HG02642 (cell line): Measurements from ENCODE around the gene SEMA3F.
"Not testable (repeated sequence)": the region's sequence is repeated elsewhere in the genome, so short reads cannot be mapped to it uniquely, and the experiment has no call there.

Experiments
- ATAC-seq: cut with Tn5 transposase; IDR thresholded peaks from one replicate; pipeline ENCODE4 v1.9.1; 2021; ENCODE audit warnings: mild to moderate bottlenecking; ENCODE audit not compliant: unreplicated experiment, poor library complexity

The SEMA3F gene

DNA sequence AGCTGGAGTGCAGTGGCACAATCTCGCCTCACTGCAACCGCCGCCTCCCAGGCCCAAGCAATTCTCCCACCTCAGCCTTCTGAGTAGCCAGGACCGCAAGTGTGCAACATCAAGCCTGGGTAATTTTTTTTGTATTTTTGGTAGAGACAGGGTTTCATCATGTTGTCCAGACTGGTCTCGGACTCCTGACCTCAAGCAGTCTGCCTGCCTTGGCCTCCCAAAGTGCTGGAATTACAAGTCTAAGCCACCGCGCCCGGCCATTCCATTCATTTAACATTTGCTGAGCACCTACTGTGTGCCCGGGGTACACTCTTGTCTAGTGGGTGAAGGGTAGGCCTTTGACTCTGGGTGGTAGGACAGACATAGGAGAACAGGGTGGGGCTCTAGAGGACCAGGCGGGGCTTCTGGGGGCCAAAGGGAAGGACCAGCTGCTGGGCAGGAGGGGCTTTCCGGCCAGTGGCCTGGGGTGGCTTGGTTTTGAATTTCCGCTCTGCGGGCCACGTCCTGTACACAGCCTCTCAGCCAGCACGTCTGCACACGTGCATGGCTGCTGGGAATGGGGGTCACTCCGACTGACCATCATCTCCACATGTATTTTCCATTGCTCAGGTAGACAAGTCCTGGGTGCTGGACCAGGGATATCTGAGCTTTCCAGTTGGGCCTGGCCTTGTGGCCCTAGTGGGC lies 52.4 kb downstream of the SEMA3F start:
- ATAC-seq: no peak

- no peak for ATAC-seq
These were observed 53.7 kb downstream of the SEMA3F start for GRCh38 chr3:50208677-50209344.

- ATAC-seq: no peak
These were observed 55.0 kb downstream of the SEMA3F start for GRCh38 chr3:50210176-50210509.

- ATAC-seq: no peak
These were observed 55.6 kb downstream of the SEMA3F start for GRCh38 chr3:50210510-50211367.

DNA sequence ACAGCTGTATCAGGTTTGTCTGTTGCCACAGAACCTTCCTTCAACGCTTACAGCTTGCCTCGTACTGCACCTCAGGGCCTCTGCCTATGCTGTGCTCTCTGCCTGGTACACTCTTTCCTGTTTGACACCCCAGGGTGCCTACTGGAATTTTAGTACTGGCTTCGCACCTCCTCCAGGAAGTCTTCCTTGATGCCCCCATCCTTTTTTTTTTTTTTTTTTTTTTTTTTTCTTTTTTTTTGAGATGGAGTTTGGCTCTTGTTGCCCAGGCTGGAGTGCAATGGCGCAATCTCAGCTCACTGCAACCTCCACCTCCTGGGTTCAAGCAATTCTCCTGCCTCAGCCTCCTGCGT lies 56.2 kb downstream of the SEMA3F start:
- ATAC-seq: not testable (repeated sequence)

DNA sequence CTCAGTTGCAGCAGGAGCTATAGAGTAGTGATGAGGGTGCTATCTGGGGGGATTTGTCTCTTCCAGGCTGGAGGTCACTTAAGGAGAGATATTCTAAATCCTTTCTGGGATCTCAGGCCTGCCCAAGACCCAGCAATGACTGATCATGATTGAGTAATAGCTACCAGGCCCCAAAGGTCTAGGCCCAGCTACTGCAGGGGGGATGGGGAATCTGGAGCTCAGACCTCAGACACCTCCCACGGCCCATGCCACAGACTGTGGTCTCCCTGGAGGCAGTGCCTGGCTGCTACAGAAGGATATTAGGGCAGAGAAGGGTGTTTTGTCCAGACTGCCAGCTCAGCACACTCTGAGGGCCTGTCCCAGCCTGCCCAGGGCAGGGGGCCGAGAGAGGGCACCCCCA lies 56.8 kb downstream of the SEMA3F start:
- ATAC-seq: no peak

- ATAC-seq: no peak
These were observed 57.4 kb downstream of the SEMA3F start for GRCh38 chr3:50212502-50212901.

GRCh38 chr3:50212971-50213370 lies 57.8 kb downstream of the SEMA3F start:
- ATAC-seq: no peak

DNA sequence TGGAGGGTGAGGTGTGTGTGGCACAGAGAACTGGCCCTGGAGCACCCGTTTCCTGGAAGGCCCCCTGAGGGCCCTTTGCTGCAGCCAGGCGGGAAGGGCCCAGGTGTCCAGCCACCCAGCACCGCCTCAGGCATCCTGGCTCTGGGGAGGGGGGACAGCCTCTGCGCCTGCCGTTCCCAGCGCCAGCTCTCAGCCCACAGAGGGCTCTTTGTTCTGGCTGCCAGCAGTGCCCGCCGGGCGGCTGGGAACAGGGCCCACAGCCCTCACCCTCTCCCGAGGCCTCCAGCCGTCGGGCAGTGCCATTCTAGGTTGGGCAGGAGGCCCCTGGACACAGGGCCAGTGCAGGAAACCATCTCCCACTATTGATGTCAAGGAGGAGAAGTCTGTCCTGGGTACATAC lies 58.2 kb downstream of the SEMA3F start:
- no peak for ATAC-seq

- ATAC-seq: no peak
These were observed 59.7 kb downstream of the SEMA3F start for GRCh38 chr3:50214824-50215223.

DNA sequence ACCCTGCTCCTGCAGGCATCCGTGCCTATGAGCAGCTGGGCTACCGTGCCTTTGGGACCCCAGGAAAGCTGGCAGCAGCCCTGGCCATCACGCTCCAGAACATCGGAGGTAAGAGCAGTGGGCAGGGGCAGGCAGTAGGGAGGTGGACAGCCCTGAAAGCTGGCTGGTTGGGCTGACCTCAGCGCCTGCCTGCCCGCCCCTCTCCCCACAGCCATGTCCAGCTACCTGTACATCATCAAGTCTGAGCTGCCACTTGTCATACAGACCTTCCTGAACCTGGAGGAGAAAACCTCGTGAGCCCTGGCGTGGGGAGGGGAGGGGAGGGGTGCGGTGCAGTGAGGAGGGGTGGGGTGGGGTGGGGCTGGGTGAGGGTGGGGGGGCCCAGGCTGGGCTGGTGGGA lies 60.4 kb downstream of the SEMA3F start:
- ATAC-seq: no peak

- no peak for ATAC-seq
These were observed 62.6 kb downstream of the SEMA3F start for GRCh38 chr3:50217681-50218080.

DNA sequence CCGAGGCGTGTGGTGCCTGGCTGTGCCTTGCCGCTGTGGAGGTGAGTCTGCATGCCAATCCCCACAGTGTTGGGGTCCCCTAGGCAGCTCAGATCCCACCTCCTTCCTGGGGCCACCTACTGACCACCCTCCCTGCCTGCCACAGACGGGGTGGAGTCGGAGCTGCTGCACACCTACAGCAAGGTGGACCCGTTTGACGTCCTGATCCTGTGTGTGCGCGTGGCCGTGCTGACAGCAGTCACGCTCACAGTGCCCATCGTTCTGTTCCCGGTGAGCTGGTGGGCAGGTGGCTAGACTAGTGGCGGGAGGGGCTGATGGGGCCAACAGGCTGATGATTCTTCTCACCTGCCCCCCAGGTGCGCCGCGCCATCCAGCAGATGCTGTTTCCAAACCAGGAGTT lies 63.3 kb downstream of the SEMA3F start:
- no peak for ATAC-seq

DNA sequence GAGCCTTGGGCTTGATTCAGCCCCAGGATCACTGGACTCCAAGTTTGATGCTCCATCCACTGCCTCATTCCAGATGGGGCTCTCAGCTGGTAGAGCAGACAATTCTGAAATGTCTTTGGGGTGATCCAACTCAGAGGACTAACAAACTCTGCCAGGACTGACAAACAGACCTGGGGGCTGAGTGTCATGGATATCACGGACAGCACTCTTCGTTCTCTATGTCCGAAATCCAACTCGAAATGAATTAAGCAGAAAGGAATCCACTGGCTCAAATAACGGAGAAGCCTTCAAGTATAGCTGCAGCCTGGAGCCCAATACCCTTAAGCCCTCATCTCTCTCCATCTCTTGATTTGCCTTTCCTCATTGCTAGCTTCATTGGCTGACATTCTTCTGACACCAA lies 64.2 kb downstream of the SEMA3F start:
- ATAC-seq: no peak

- ATAC-seq: no peak
These were observed 65.0 kb downstream of the SEMA3F start for GRCh38 chr3:50220109-50220508.

DNA sequence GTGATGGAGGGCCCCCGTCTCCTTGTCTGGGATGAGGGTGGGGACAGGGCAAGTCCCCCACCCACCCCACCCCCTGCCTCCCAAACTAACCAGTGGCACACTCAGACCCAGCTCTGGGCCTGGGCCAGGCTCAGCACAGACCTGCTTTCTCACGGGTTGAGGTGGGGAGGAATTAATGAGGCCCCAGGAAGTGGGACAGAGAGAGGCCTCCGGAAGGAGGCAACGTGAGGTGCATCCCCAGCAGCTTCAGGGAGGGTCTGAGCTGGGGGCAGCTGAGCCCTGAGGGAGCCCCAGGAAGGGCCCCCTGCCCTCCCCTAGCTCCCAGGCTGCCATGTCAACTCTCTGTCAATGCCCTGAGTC lies 65.9 kb downstream of the SEMA3F start:
- no peak for ATAC-seq

DNA sequence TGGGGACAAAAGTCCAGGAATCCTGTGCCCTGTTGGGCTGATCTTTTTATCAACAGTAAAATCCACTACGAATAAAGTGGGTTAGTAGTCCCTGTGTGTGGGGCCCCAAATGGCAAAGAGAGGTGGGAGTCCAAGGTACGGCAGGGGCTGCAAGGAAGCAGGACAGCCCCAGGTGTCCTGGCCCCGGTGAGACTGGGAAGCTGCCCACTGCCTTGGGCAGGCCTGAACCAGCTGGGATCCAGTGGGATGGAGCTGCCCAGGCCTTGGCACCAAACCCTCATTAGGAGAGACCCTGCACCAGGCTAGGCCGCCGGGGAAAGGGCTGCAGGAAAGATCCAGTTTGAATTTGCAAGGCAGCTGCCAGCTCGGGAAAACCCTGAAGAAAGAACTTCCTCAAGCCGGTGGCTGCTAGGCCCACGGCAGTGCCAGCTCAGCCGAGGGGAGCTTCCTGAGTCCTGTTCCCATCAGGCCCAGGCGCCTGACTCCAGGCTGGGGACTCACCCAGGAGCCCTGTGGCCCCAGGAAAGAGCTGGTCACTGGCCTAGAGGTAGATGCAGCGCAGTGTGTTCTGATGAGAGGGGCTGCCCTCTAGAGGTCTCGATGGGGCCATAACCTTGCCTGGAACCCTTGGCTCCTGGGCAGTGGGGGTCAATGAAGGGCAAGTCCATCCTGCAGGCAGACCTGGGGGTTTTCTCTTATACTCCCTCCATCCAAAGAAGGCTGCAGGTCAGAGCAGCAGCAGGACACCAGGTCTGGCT lies 66.5 kb downstream of the SEMA3F start:
- no peak for ATAC-seq

GRCh38 chr3:50222169-50222528 lies 67.0 kb downstream of the SEMA3F start:
- no peak for ATAC-seq

DNA sequence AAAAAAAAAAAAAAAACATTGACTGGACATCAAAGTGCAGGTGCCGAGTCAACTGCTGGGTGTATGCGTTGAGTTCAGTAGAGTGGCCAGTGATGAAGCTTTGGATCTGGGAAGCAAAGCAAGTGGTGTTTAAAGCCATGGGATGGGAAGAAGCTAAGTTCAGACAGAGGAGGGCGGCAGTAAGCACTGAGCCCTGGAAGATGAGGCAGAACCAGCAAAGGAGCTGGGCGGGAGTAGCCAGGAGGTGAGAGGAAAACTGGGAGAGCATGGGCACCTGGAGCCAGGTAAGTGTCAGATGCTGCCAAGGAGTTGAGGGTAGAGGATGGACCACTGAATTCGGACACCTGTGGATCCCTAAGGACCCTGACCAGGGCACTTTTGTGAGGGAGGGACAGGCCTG lies 69.5 kb downstream of the SEMA3F start:
- no peak for ATAC-seq

DNA sequence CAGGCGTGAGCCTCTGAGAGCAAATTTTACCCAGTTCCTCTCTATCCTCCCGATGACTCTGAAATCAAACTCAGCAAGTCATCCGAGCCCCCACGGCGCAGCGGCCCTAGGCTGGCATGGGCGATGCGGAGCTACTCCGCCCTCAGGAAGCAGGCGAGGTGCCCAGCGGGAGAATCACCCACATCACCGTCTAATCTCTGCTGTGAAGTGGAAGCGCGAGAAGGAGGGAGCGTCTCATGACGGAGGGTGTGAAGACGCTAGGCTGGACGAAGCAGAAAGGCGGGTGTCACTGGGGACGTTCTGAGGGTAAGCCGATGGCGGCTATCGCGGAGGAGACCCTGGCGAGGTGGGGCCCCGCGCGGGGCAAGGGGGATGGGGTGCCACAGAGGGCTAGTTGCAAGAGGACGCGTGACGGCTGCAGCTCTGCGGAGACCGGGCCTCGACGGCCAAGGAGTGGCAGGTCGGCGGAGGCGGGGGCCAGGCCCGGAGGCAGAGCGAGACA lies 71.8 kb downstream of the SEMA3F start:
- peak; percentile 8 for ATAC-seq
